ENCODE results near the gene TBCA. TPM values are rescaled to one million over a fixed set of nuclear protein-coding genes. Genes with fewer than 3 reads are reported as not detected.

The TBCA gene
- total RNA-seq, 1 experiment from 2014 or later = 330 TPM

DNA sequence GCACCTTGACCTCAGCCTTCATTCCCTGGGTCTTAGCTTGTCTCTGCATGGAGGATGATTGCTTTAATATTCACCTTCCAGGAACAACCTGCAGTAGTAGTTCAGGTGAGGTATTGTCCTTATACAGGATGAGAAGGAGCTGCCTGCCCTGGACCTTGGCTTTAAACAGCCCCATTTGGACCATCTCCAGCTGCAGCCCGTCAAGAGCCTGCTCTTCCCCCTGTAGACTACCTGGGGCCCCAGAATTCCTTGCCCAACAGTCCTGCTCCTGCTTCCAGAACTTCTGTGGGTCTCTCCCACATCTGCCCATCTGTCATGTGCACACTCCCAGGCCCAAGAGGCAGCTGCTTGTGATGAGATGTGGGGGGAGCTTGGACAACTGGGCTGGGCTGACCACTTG is 125.5 kb downstream of the TBCA start:
- H3K9me3 ChIP-seq (ENCODE audit: control insufficient read depth, low read depth, low read length) = no peaks in the 10 kb centered on the region
- no peak overlapping the region for H2BK12ac ChIP-seq (ENCODE audit: insufficient read length, low read depth, low read length)
- no peaks in the 10 kb centered on the region for H3K23me2 ChIP-seq (ENCODE audit: insufficient read length, low read depth, low read length, poor library complexity, severe bottlenecking)
- H2AK5ac ChIP-seq (ENCODE audit: insufficient read length, low read length) = no peak overlapping the region
- H3K27me3 ChIP-seq (ENCODE audit: insufficient read depth, low read length) = peaks cover 28% of the 10 kb centered on the region
- no peak overlapping the region for H3K18ac ChIP-seq (ENCODE audit: insufficient read length, low read depth, low read length)
- no peak overlapping the region for H3K27ac ChIP-seq (ENCODE audit: insufficient read length, low read depth, low read length)
- H2AFZ ChIP-seq (ENCODE audit: low read length) = no peak overlapping the region
- no peak overlapping the region for H2BK120ac ChIP-seq (ENCODE audit: low read depth, low read length, poor library complexity, severe bottlenecking)
- no peak for DNase-seq
- H3T11ph ChIP-seq (ENCODE audit: low read length) = no peak overlapping the region
- Mint-ChIP-seq H3K27me3 (ENCODE audit: low read depth) (peaks cover 96% of the 10 kb centered on the region), H3K4me1 (peaks cover 2 to 4% of the 10 kb centered on the region in 2 experiments; a peak in 2 of 4 replicates), H3K36me3 (ENCODE audit: insufficient read depth in 1 of 3, low read depth in 3 of 3) (no peaks in the 10 kb centered on the region), H3K9me3 (no peaks in the 10 kb centered on the region; a peak in 3 of 5 replicates), H3K4me3 (no peak overlapping the region), H3K27ac (no peak overlapping the region)
- H3K79me2 ChIP-seq (ENCODE audit: insufficient read depth, low read length) = no peaks in the 10 kb centered on the region
- H3K9ac ChIP-seq (ENCODE audit: extremely low read depth, insufficient read length, low read length) = no peak overlapping the region
- no peak overlapping the region for H3K23ac ChIP-seq (ENCODE audit: insufficient read length, low read depth, low read length)
- H3K56ac ChIP-seq (ENCODE audit: insufficient read length, low read depth, low read length) = no peak overlapping the region
- H4K8ac ChIP-seq (replicated peaks; ENCODE audit: insufficient read length, low read depth, low read length) = no peak overlapping the region
- H4K91ac ChIP-seq (ENCODE audit: insufficient read length, low read depth, low read length) = no peak overlapping the region
- H2BK5ac ChIP-seq (ENCODE audit: insufficient read length, low read length) = no peak overlapping the region
- no peaks in the 10 kb centered on the region for H3K79me1 ChIP-seq (ENCODE audit: insufficient read depth, low read depth, low read length, poor library complexity, severe bottlenecking)
- no peak overlapping the region for H2BK15ac ChIP-seq (ENCODE audit: low read depth, low read length)
- no peak overlapping the region for H3K4ac ChIP-seq (ENCODE audit: low read depth, low read length)
- WGBS (ENCODE audit: extremely low coverage, insufficient read length, low lambda C conversion rate) = no CpG with 5 or more reads among the region's 1 CpG
- H2BK20ac ChIP-seq (ENCODE audit: low read depth, low read length, poor library complexity, severe bottlenecking) = no peak overlapping the region
- H3K14ac ChIP-seq (ENCODE audit: insufficient read depth, low read length) = no peak overlapping the region
- no peaks in the 10 kb centered on the region for H4K20me1 ChIP-seq (ENCODE audit: control insufficient read depth, insufficient read depth, insufficient read length)
- H3K4me2 ChIP-seq (ENCODE audit: insufficient read depth, insufficient read length, low read length) = no peak overlapping the region
- no peak overlapping the region for H4K5ac ChIP-seq (ENCODE audit: insufficient read length, low read depth, low read length)
- no peaks in the 10 kb centered on the region for H3K4me1 ChIP-seq (ENCODE audit: insufficient read depth, low read length)
- TF ChIP-seq, protein P1, sequence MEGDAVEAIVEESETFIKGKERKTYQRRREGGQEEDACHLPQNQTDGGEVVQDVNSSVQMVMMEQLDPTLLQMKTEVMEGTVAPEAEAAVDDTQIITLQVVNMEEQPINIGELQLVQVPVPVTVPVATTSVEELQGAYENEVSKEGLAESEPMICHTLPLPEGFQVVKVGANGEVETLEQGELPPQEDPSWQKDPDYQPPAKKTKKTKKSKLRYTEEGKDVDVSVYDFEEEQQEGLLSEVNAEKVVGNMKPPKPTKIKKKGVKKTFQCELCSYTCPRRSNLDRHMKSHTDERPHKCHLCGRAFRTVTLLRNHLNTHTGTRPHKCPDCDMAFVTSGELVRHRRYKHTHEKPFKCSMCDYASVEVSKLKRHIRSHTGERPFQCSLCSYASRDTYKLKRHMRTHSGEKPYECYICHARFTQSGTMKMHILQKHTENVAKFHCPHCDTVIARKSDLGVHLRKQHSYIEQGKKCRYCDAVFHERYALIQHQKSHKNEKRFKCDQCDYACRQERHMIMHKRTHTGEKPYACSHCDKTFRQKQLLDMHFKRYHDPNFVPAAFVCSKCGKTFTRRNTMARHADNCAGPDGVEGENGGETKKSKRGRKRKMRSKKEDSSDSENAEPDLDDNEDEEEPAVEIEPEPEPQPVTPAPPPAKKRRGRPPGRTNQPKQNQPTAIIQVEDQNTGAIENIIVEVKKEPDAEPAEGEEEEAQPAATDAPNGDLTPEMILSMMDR (conservative IDR thresholded peaks at IDR 0.05) = no peak

All from H9 (cell line).